Measurements from ENCODE around the gene DSN1.

Gene DSN1

GRCh38 chr20:36794116-36794474 is 20.5 kb upstream of the DSN1 start:
- in situ Hi-C loops (cut with HindIII; ENCODE audit: low pct_ligation_motif_present, low sequenced_read_pairs): no loop called here
- H3K36me3 ChIP-seq (replicated peaks): peaks cover 44% of the 10 kb centered on the region

GRCh38 chr20:36793294-36794115 is 19.9 kb upstream of the DSN1 start:
- H3K27ac ChIP-seq: no peak overlapping the region
- H3K27me3 ChIP-seq (replicated peaks): no peaks in the 10 kb centered on the region
- no peak overlapping the region for H3K4me3 ChIP-seq (ENCODE audit: low read depth, low read length)
- DNase-seq: no peak
- in situ Hi-C loops (cut with HindIII; ENCODE audit: low pct_ligation_motif_present, low sequenced_read_pairs): no loop called here
- no peak for TF ChIP-seq CTCF (IDR thresholded peaks at IDR 0.05; ENCODE audit: low read depth, low read length, missing control alignments)
- H3K36me3 ChIP-seq (replicated peaks): peaks cover 44% of the 10 kb centered on the region

More at GRCh38 chr20:36794116-36794474, 20.5 kb upstream of the DSN1 start:
- no peak for DNase-seq
- TF ChIP-seq CTCF (IDR thresholded peaks at IDR 0.05; ENCODE audit: low read depth, low read length, missing control alignments): no peak
- H3K4me3 ChIP-seq (ENCODE audit: low read depth, low read length): no peak overlapping the region
- no peak overlapping the region for H3K27ac ChIP-seq
- H3K27me3 ChIP-seq (replicated peaks): no peaks in the 10 kb centered on the region

DNA sequence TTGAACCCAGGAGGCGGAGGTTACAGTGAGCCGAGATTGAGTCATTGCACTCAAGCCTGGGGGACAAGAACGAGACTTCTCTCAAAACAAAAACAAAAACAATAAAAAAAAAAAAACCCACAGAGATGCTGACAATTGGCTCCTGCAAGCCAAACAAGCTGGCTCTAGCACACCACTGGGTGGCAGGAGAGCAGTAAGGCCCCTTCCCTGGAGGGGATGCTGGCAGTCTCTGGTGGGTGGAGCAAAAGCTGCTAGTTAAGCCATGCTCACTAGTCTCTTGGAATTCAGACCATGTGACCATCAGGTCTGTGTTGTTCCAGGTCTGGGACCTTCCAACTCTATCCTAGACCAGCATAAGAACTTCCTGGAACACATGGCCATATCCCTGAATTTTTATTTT is 18.9 kb upstream of the DSN1 start:
- Histone ChIP-seq H3K4me3 (ENCODE audit: low read depth, low read length) (no peak overlapping the region), H3K36me3 (replicated peaks) (peaks cover 41% of the 10 kb centered on the region), H3K27me3 (replicated peaks) (no peaks in the 10 kb centered on the region), H3K27ac (no peak overlapping the region)
- in situ Hi-C loops (cut with HindIII; ENCODE audit: low pct_ligation_motif_present, low sequenced_read_pairs): no loop called here
- TF ChIP-seq CTCF (IDR thresholded peaks at IDR 0.05; ENCODE audit: low read depth, low read length, missing control alignments): peak; percentile 76
- DNase-seq: peak; percentile 51

GRCh38 chr20:36791862-36792261 is 18.3 kb upstream of the DSN1 start:
- in situ Hi-C loops (cut with HindIII; ENCODE audit: low pct_ligation_motif_present, low sequenced_read_pairs): no loop called here
- Histone ChIP-seq H3K36me3 (replicated peaks) (peaks cover 38% of the 10 kb centered on the region), H3K27me3 (replicated peaks) (no peaks in the 10 kb centered on the region), H3K27ac (no peak overlapping the region), H3K4me3 (ENCODE audit: low read depth, low read length) (no peak overlapping the region)
- no peak for DNase-seq
- TF ChIP-seq CTCF (IDR thresholded peaks at IDR 0.05; ENCODE audit: low read depth, low read length, missing control alignments): no peak

DNA sequence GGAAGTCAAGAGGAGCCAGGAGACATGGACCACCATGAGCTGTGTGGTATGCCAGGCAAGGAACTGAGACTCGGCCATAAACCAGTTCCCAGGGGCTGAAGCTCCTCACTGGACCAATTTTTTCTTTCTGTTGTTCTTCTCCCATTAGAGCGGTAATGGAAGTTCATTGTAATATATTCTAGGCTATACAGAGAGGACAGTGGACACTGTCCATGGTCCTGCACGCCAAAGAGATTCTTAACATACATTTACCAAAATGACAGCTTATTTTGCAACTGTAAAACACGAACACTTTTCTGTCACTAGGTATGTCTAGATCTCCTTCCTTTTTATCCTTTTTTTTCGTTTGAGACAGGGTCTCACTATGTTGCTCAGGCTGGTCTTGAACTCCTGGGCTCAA is 13.1 kb upstream of the DSN1 start:
- no peaks in the 10 kb centered on the region for H3K27me3 ChIP-seq (replicated peaks)
- no peak for DNase-seq
- in situ Hi-C loops (cut with HindIII; ENCODE audit: low pct_ligation_motif_present, low sequenced_read_pairs): no loop called here
- H3K27ac ChIP-seq: no peak overlapping the region
- H3K4me3 ChIP-seq (ENCODE audit: low read depth, low read length): no peak overlapping the region
- no peak for TF ChIP-seq CTCF (IDR thresholded peaks at IDR 0.05; ENCODE audit: low read depth, low read length, missing control alignments)
- H3K36me3 ChIP-seq (replicated peaks): peaks cover 30% of the 10 kb centered on the region

DNA sequence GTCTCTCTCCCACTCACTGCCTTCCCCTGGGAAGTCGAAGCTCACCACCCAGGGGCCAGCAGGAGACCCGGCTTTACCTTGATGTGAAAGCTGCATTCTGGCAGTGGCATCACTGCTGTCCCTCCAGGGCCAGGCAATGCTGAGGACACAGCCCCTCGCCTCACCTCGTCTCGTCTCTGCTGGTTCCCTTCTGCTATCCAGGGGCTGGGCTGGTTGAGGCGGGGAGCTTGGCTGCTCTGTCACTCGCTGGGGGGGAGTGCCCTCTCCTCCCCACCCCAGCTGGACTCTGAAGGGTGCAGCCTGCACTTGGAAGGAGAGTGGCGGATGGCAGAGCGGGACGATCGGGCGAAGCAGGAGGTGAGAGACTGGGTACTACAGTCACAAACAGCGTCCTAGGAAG is 12.7 kb upstream of the DSN1 start:
- no peak for DNase-seq
- in situ Hi-C loops (cut with HindIII; ENCODE audit: low pct_ligation_motif_present, low sequenced_read_pairs): no loop called here
- H3K27ac ChIP-seq: no peak overlapping the region
- peaks cover 27% of the 10 kb centered on the region for H3K36me3 ChIP-seq (replicated peaks)
- H3K4me3 ChIP-seq (ENCODE audit: low read depth, low read length): no peak overlapping the region
- TF ChIP-seq CTCF (IDR thresholded peaks at IDR 0.05; ENCODE audit: low read depth, low read length, missing control alignments): no peak
- H3K27me3 ChIP-seq (replicated peaks): no peaks in the 10 kb centered on the region
